Inflammatory macrophage treated with lipopolysaccharide for 4 hours (primary cell): Measurements from ENCODE around the gene AGER.
"Not testable (repeated sequence)": the region's sequence is repeated elsewhere in the genome, so short reads cannot be mapped to it uniquely, and the experiment has no call there.

ENCODE experiments used
- DNase-seq: peaks from one replicate; pipeline ENCODE4 v3.0.0-alpha.2; 2020

AGER gene

DNA sequence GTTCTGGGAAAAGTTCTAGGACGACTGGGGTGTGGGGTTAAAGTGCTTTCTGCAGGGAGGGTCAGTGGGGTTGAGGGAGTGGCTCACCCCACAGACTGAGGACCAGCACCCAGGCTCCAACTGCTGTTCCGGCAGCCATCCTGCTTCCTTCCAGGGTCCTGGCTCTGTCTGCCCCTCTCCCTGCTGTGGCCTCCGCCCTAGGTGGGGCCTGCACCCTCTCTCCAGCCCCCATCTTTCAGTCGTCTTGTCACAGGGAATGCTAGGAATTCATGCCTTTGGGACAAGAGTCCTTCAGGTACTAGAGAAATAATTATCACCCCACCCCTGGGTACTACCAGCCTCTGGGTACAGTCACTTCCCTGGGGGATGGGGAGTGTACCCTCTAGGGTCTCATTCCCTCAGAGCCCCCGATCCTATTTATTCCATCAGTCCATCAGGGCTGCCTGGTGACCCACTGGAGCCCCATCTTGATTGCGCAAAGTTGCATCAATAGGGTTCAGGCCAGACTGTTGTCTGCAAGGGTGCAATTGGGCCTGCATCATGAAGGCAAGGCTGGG is at the start of gene AGER:
Gene AGER, minus strand, starts transcription at position 170 of the 557 bp plus-strand sequence. Its CDS starts 31 bp downstream, at position 139.
- no peak for DNase-seq

DNA sequence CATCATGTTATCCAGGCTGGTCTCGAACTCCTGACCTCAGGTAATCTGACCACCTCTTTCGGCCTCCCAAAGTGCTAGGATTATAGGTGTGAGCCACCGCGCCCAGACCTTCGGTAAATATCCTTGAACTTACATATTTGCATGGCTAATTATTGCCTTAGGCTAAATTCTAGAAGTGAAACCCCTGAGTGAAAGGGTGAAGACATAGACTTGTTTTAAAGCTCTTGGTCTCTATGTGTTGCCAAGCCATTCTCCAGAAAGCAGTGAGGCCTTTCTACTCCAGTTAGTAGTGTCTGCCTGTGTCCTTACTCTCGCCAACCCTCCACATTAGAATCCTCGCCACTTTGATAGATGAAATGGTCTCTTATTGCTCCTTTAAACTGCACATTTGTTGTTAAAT is 42.4 kb upstream of the AGER start:
- DNase-seq, result no peak

DNA sequence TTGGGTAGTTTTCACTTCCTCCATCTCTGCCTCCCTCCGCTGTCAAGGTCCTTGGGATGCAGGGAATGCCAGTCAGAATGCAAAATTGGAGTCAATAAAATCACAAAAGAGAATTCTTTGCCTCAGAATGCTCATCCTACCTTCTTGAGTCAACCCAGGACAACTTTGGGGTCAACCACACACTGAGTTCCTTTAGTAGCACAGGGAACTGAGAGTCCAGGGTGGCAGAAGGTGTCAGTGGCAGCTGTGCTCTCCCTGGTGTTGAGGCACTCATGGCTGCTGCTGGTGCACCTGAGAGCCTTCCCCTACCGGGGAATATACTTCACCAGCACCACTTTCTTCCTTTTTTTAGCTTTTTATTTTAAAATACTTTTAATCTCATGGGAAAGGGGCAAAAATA is 40.6 kb upstream of the AGER start:
- DNase-seq, result no peak

DNA sequence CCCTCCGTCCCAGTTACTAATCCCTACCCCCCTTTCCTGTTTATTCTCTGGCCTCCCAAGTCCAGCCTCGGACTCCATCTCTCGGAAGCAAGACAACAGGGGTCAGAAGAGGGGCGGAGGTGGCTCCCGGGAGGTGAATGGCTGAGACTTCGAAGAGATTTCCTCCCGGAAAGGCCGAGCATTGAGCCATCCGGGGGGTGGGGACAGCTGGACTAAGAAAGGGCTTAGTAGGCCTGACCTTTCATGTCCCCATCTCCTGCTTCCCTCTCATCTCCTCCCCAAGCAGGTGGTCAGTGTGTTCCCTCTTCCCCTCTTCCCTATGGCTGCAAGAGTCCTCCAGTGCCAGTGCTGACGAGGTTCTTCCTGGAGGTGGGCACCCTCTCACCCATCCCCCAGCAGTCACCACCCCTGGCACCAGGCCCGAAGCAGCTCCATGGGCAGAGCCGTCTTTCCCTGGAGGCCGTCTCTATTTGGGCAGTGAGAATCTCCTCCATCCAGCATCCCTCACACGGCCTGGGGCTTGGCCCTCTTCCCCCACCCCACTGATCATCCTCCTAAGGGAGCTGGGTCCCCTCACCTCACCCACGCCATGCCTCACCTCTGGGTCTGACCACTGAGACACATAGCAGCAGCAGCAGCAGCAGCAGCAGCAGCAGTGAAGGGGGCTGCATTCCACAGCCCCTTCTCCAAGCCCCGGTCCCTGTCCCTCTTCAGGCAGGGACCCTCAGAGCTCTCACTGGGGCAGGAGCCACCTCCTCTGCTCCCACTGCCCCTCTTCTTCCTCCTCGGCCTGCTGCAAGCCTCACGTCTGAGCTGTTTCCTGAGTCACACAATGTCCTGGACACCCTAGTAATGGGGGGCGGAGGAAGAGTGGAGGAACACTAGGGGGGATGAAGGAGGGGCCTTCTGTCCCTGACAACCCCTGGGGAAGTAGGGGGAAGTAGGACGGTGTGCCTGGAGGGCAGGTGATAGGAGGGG is 39.5 kb upstream of the AGER start, which contains the start of gene NOTCH4:
Gene NOTCH4, minus strand, starts transcription at position 810 of the 978 bp plus-strand sequence. Its CDS starts 139 bp downstream, at position 671.
- no peak for DNase-seq

DNA sequence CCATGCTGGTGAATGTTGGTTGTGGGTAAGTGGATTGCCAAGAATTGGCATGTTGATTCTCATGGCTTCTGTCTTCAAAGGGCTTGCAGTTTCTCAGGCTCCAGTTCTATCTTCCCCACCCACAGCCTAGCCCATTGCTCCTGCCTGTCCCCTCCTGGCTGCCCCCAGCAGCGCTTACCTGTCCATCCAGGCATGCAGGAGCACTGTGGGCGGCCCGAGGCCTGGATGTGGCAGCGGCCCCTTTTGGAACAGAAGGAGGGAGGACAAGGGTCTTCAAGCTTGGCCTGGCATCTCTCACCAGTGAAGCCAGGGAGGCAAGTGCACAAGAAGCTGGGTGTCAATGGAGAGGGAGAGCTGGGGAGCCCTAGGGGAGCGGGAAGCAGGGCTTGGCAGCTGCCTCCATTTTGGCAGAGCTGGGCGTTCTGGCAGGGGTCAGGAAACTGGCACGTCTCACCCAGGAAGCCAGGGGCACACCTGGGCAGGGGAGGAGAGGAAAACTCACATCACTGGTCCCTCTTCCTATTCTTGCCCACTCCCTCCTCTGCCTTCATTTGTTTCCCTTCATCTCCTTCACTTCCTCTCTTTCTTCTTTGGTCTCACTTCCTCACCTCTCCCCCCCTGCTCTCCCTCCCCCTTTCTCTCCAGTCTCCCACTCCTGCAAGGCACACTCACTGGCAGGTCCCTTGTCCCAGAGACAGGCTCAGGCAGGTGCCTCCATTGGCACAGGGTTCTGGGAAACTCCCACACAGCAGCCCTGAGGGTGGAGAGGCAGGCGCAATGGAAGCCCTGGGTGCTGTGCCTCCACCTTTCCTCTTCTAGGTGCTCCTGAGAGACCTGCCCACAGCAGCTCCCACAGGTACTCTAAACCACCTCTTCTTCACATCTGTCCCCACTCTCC is 38.5 kb upstream of the AGER start:
- no peak for DNase-seq

DNA sequence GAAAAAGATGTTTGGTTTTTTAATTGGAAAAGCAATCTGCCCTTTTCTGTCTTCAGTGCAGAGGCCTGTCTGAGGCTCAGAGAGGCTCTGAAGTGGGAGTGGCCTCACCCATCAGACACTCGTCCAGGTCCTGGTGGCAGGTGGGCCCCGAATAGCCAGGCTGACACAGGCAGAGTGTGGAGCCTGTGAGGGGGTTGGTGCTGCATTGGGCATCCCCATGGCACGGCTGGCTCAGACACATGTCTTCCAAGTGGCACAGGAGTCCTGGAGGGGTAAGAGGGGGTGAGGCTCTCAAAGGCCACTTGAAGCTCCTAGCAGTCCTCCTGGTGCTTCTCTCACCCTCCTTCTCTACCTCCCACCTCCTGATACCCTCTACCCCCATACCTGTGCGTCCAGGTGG is 36.0 kb upstream of the AGER start:
- no peak for DNase-seq

DNA sequence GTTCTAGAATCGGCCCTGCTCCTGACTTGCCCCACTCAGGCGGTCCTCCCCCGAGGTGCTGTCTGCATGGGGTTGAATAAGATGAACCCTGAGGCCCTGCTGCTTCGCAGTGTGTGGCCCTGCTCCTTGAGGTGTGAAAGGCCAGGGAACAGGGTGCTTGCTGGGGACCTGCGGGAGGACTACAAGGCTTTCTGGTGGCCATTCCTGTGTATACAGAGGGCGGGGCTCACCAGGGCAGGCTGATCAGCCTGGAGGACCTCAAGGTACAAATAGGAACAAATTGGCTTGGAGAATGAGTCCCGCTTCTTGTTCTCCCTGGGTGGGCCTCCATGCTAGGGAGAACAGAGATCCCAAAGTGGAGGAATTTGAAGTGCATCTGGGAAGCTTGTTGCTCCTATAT is 34.1 kb upstream of the AGER start:
- no peak for DNase-seq

DNA sequence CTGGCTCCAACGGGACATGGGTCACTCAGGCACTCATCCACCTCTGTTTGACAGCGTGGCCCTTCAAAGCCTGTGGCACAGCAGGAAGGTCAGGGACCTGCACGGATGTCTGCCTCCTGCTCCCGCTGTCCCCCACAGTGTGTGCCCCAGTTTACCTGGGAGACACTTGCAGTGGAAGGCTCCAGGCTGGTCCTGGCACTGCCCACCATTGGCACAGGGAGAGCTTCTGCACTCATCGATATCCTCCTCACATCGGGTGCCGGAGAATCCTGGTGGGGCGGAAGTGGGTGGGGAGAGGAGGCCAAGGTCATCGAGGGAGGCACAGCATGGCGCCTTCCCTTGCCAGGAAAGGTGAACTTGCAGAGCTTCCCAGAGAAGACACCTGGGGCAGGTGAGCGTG is 32.9 kb upstream of the AGER start:
- DNase-seq, result no peak

DNA sequence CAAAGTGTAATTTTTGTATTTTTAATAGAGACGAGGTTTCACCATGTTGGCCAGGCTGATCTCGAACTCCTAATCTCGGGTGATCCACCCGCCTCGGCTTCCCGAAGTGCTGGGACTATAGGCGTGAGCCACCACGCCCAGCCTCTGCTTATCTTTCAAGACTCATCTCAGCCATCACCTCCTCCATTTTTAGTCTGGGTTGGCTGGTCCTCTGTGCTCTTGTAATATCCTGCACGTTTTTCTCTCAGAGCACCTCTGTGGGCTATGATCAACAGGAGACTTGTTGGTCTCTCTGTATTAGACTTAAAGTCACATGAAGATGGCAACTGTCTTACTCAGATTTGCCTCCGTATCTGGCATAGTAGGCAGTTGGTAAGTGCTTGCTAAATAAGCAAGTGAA is 32.2 kb upstream of the AGER start:
- no peak for DNase-seq

DNA sequence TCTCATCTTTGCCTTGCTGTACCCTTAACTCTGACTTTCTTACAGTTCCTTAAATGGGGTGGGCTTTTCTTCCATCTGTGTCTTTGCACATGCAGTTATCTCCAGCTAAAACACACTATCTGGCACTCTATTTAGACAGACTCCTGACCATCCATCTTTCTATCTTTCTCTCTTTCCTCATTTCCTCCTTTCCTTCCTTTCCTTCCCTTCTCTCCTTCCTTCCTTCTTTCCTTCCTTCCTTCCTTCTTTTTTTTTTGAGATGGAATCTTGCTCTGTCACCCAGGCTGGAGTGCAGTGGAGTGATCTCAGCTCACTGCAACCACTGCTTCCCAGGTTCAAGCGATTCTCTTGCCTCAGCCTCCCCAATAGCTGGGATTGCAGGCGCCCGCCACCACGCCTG is 31.6 kb upstream of the AGER start:
- DNase-seq, result no peak

DNA sequence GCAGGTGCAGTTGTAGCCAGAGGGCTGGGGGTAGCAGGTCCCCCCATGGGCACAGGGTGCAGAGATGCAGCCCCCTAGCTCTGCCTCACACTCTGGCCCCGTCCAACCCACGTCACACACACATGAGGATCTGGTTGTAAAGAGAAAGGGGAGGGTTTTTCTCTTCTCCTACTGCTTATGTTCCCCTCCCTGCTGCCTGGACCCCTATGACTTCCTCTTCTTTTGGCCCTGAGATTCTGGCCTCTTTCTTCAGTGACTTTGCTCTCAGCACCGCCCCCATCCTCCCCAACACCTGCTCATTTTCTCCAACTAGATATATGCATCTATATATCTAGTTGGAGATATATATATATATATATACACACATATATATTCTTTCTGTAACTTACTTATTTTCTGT is 30.1 kb upstream of the AGER start:
- DNase-seq, result no peak

DNA sequence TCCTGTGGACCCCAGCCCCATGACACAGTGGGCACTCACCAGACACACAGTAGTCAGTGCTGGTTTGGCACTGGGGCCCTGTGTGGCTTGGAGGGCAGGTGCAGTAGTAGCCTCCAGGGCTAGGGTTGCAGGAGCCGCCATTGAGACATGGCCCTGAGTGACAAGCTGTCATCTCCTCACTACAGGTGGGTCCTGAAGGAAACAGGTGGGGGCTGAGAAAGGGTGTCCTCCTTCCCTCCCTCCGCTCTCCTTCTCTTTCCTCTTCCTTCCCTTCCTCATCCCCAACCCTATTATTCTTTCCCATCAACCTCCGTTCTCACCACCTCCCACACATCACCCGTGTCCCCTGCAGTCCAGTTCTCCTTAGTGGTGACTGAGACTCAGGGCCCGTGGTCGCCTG is 29.6 kb upstream of the AGER start:
- DNase-seq, result no peak

DNA sequence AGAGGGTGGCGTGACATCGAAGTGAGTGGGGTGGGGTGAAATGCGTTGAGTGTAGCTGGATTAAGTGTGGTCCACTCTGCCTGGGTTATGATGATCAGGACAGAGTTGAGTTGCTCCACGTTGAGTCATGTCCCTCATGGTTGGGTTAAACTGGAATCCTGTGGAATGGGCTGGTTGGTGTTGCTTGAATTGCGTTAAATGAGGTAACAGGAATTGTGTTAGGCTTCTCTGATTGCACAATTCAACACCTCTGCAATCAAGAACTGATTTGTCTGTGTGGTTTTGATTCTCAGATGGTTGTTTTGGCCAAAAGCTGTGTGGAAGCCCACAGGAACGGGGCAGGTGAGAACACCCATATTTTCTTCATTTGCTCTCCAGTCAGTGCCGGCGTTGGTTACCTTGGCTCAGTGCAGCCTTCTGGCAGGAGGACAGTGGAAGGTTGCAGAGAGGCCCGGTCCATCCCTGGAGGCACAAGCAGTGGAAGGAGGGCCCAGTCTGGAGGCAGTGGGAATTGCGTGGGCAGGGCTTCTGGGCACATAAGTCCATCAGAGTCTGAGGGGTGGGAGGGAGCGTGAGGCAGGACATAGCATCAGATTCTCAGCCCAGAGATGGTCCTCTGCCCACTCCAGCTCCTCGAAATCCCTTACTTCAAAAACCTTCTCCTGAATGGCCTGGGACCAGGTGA is 28.2 kb upstream of the AGER start:
- no peak for DNase-seq

DNA sequence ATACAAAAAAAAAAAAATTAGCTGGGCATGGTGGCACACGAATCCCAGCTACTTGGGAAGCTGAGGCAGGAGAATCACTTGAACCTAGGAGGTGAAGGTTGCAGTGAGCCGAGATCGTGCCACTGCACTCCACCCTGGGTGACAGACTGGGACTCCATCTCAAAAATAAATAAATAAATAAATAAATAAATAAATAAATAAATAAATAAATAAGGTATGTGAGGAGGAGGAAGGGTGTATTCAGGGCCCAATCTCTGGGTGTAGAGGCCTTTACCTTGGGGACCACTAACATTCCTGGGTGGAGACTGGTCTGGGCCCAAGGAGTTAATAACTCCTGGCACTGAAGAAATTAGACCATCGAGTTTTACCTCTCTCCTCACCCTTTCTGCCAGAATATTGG is 27.4 kb upstream of the AGER start:
- not testable (repeated sequence) for DNase-seq

DNA sequence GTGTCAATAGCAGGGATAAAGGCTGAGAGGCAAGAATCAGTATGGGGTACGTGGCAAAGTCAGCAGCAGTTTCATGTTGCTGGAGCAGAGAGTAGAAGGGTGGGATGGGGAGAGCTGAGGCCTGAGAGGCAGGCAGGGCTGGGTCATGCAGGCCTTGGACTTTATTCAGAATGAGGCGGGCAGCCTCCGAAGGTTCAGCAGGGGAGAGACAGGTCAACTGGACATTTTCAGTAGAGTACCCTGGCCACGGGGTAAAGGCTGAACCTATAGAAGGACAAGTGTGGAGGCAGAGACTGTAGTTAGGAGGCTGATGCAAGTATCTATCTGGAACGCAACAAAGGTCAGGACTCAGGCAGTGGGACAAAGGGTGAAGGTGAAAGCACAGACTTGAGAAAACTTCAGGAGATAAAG is 26.1 kb upstream of the AGER start:
- no peak for DNase-seq

DNA sequence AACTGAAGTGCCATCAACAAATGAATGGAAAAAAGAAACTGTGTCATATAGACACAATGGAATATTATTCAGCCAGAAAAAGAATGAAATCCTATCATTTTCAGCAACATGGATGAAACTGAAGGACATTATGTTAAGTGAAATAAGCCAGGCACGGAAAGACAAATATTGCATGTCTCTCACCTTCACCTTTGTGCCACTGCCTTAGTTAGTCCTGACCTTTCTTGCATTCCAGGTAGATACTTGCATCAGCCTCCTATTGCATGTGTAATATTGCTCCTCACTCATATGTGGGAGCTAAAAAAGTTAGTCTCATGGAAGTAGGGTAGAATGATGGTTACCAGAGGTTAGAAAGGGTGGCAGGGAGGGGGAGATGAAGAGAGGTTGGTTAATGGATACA is 24.9 kb upstream of the AGER start:
- DNase-seq, result no peak

DNA sequence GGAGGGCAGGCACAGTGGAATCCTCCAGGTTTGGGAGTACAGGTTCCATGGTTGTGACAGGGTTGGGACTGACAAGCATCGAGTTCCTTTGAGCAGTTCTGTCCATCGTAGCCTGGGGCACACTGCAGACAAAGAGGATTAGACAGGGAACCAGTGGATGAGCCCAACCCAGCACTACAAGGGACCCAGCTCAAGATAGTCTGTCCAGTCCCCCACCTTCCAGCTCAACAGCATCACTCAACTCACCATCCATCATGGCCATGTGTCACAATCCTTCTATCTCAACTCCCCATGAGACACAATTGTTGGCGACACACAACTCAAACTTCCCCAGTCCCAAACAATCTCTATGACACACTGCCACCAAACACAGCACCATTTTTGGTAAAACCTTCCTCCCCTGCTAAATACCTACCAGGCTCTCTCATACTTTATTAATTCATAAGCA is 20.2 kb upstream of the AGER start:
- no peak for DNase-seq

DNA sequence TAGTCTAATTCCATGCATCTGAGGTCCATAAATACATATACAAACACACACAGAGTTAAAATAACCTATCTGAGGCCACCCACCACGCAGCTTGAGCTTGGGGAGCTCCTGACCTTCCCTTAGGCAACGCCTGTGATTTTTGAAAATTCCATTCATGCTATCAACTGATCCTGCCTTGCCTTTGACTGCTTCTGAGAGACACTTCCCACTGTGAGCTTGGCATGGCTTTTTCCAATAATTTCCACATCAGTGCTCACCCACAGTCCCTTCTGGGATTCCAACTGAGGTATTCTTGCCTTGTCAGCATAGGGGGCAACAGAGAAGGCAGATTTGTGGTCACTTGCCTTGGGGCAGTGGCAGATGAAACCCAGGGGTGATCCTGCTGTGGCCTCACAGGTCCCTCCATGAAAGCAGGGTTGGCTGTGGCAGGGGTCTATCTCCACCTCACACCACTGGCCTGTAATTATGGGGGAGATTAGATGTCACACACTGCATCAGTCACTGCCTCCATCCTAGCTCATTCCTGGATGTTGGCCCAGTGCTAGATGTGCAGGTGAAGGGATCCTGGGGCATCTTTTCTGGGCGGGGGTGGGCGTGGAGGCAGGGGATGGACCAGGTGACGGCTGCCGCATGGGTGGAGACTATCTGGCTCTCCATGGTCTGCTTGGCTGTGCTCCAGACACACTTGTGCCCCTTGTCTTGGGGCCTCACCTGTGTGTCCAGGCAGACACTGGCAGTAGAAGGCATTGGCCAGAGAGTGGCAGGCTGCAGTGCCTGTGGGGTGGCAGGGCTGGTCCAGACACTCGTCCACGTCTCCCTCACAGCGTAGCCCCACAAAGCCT is 19.6 kb upstream of the AGER start:
- no peak for DNase-seq

DNA sequence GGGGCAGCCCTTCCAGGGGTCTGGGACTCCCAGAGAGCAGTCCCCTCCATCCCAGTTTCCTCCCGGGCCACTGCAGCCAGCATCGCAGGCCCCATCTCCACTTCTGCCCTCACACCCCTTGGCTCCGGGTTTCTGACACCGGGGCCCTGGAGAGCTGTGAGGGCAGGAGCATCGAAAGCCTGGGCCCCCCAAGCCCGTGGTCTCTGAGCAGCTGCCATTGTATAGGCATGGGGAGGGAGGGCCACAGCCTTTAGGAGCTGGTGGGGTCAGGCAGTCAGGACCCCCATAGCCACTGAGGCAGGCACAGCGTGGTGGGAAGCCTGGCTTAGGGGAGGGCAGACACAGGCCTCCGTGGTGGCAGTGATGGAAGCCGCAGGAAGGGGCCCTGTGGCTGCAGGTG is 18.1 kb upstream of the AGER start:
- no peak for DNase-seq

DNA sequence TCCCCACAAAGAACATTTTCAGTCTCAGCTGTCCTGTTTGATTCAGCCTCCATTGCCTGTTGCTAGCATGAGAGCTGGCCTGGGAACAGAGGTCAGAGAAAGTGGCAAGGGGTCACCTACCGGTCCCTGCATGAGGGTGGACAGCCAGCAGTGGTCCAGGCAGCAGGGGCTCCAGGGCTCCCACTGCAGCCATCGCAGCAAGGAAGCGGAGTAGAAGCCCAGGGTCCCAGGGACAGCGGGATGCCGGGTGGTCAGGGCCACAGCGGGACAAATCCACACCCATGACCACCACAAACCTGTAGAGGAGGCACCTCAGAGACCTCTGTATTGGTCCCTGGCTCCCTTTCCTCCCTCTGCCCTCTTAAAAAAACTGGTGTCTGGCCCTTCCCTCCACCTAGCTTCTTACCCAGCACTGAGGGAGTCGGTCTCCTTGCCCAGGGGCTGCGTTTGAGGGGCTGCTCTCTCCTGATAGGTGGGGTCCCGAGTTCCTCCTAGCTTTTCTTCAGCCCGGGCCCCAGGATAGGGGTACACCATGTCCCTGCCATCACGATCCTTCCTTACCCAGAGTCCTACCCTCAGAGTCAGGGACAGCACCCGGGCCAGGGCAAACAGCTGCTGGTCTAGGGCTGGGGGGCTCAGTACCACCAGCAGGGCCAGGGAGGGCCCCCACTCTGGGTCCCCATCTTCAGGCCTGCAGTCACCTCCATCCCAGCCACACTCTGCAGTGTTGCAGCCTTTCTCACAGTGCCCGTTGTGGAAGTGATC is 16.8 kb upstream of the AGER start:
- no peak for DNase-seq

DNA sequence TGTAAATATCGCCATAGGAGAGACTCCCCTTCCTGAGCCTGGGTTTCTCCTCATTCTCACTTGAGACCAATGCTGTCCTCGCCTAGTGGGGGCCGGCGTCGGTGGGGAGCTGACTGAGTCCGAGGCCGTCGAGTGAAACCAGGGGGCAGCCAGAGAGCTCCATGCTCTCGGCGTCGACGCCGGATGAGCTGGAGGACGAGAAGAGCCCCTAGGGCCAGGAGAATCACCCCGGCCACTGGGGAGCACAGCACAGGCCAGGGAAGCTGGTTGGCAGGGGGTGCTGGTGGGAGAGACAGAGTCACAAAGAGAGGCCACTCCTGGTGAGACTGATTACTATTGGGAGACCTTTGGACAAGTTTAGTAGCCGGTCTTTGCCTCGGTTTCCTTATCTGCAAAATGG is 14.8 kb upstream of the AGER start:
- DNase-seq, result no peak
